ENCODE results near the gene BTBD16. TPM values are rescaled to one million over a fixed set of nuclear protein-coding genes. Genes with fewer than 3 reads are reported as not detected.

BTBD16 gene
- total RNA-seq, 1 donor from 2014 or later = not detected

DNA sequence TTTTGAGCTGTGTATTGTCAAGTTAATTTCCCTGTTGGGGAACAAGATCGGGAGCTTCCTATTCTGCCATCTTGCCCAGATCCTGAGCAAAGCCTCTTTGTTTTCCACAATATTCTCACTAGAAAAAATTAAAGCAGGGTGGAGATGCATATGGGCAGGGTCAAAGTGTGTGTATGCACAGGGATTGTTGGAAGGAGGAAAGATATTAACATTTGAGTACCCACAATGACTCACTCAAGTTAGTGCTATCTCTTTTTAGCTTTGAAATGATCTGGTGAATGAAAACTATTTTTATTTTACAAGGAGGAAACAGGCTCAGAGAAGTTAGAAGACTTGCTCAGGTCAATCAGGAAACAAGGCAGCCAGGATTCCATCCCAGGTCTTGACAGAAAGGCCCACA lies 6.7 kb upstream of the BTBD16 start:
- Histone ChIP-seq H3K4me3 (no peak overlapping the region), H3K27me3 (no peaks in the 10 kb centered on the region), H3K36me3 (peaks cover 0 to 12% of the 10 kb centered on the region in 2 donors), H3K9me3 (no peaks in the 10 kb centered on the region), H3K4me1 (no peaks in the 10 kb centered on the region), H3K27ac (no peak overlapping the region)
- TF ChIP-seq POLR2A (IDR thresholded peaks at IDR 0.05) = no peak
- TF ChIP-seq, protein P1, sequence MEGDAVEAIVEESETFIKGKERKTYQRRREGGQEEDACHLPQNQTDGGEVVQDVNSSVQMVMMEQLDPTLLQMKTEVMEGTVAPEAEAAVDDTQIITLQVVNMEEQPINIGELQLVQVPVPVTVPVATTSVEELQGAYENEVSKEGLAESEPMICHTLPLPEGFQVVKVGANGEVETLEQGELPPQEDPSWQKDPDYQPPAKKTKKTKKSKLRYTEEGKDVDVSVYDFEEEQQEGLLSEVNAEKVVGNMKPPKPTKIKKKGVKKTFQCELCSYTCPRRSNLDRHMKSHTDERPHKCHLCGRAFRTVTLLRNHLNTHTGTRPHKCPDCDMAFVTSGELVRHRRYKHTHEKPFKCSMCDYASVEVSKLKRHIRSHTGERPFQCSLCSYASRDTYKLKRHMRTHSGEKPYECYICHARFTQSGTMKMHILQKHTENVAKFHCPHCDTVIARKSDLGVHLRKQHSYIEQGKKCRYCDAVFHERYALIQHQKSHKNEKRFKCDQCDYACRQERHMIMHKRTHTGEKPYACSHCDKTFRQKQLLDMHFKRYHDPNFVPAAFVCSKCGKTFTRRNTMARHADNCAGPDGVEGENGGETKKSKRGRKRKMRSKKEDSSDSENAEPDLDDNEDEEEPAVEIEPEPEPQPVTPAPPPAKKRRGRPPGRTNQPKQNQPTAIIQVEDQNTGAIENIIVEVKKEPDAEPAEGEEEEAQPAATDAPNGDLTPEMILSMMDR (IDR thresholded peaks at IDR 0.05) = no peak
- no peak for TF ChIP-seq POLR2AphosphoS5 (IDR thresholded peaks at IDR 0.05; ENCODE audit: insufficient read depth in 1 of 2, low read depth in 1 of 2)
- intact Hi-C loops (cut with DNase I) = no loop called here
- DNase-seq (ENCODE audit: extremely low spot score in 2 of 2) = no peak

DNA sequence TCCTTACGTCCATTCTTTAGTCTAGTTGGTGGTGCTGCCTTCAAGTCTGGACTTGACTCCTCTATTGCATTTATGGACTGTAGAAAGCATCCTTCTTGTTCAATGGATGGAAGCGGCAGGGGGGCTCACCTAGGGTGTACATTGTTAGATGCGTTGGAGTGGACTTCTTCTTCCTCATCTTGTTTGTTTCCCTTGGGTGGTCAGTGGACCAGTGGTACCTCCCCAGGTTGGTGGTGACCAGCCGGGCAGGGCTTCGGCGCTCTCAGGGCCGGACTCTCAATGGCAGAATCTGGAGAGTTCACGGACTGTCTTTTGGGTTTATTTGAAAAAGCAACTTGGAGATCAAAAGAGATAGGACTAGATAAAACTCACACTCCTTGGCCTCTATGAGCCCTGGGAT lies 6.2 kb upstream of the BTBD16 start:
- Histone ChIP-seq H3K4me1 (no peaks in the 10 kb centered on the region), H3K36me3 (peaks cover 0 to 13% of the 10 kb centered on the region in 2 donors), H3K27ac (no peak overlapping the region), H3K9me3 (no peaks in the 10 kb centered on the region), H3K27me3 (no peaks in the 10 kb centered on the region), H3K4me3 (no peak overlapping the region)
- intact Hi-C loops (cut with DNase I) = no loop called here
- TF ChIP-seq POLR2A (IDR thresholded peaks at IDR 0.05) = no peak
- no peak for TF ChIP-seq POLR2AphosphoS5 (IDR thresholded peaks at IDR 0.05; ENCODE audit: insufficient read depth in 1 of 2, low read depth in 1 of 2)
- TF ChIP-seq, protein P1 (IDR thresholded peaks at IDR 0.05) = no peak
- DNase-seq (ENCODE audit: extremely low spot score in 2 of 2) = no peak

DNA sequence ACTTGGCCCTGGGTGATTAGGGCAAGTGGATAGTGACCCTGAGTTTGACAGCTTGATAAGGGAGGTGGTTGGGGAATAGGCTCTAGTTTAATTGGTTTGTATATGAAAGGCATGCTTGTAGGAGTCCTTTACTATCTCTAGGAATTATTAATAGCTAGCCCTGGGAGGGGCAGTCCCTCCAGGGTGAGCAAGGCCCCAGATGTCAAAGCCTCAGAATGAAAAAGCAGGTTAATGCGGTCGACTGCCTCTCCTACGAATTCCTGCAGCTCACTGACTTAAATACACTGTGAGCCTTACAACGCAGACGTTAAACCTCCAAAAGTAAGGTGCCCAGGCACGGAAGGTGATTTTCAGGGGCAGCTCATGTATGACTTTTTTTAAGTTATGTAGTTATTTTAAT lies 5.2 kb upstream of the BTBD16 start:
- H3K4me3 ChIP-seq = no peak overlapping the region
- no peaks in the 10 kb centered on the region for H3K4me1 ChIP-seq
- intact Hi-C loops (cut with DNase I) = no loop called here
- no peaks in the 10 kb centered on the region for H3K9me3 ChIP-seq
- no peaks in the 10 kb centered on the region for H3K27me3 ChIP-seq
- DNase-seq (ENCODE audit: extremely low spot score in 2 of 2) = no peak
- TF ChIP-seq POLR2A (IDR thresholded peaks at IDR 0.05) (no peak), POLR2AphosphoS5 (IDR thresholded peaks at IDR 0.05; ENCODE audit: insufficient read depth in 1 of 2, low read depth in 1 of 2) (no peak)
- TF ChIP-seq, protein P1 (IDR thresholded peaks at IDR 0.05) = no peak
- no peak overlapping the region for H3K27ac ChIP-seq
- H3K36me3 ChIP-seq = peaks cover 0 to 13% of the 10 kb centered on the region in 2 donors

DNA sequence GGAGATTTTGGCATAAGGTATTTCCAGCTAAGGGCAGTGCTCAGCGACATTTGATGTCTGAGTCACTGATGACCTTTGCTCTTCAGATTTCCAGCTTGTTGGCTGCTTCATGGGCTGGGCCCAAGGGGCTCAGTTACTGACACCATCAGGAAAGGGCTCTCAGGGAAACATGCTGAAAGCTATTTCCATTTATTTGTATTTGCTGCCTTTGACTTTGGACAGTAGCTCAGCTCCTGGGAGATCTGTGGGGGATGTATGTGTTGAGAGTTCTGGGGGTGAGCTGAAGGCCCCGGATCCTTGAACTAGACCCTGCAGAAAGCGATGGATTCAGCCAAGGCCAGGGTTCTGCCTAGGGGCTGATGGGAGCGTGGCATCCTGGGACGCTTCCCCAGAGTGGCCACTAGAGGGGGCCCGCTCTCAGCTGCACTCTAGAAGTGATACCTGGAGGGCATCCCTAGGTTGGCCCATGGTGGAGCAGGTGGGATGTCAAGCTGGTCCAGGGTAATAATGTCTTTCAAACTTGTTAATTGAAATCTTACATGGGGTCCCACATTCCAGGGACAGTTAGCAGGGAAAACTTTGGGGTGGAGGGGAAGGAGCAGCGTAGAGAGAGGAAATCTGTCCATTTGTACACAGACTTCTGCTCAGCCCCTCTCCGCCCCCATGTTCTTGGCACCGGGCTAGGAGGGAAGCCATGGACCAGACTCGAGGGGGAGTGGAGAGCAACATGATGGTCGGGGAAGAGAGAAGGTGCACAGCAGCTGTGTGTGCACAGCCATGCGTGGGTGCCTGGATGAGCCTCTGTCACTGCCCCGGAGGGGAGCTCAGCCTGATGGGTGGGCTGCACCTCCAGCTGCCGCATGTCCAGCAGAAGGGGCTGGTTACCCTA lies 3.0 kb upstream of the BTBD16 start:
- Histone ChIP-seq H3K9me3 (no peaks in the 10 kb centered on the region), H3K27me3 (no peaks in the 10 kb centered on the region), H3K4me3 (no peak overlapping the region), H3K27ac (no peak overlapping the region), H3K4me1 (no peaks in the 10 kb centered on the region), H3K36me3 (peaks cover 0 to 10% of the 10 kb centered on the region in 2 donors)
- TF ChIP-seq, protein P1 (IDR thresholded peaks at IDR 0.05) = peak; percentile 18 to 74 (median 56)
- TF ChIP-seq POLR2AphosphoS5 (IDR thresholded peaks at IDR 0.05; ENCODE audit: insufficient read depth in 1 of 2, low read depth in 1 of 2) = no peak
- intact Hi-C loops (cut with DNase I) = no loop called here
- DNase-seq (ENCODE audit: extremely low spot score in 2 of 2) = no peak

GRCh38 chr10:122269059-122269687 lies 1.9 kb upstream of the BTBD16 start:
- TF ChIP-seq, protein P1 (IDR thresholded peaks at IDR 0.05) = no peak
- TF ChIP-seq POLR2A (IDR thresholded peaks at IDR 0.05) (no peak), POLR2AphosphoS5 (IDR thresholded peaks at IDR 0.05; ENCODE audit: insufficient read depth in 1 of 2, low read depth in 1 of 2) (no peak)
- H3K36me3 ChIP-seq = peaks cover 0 to 7% of the 10 kb centered on the region in 2 donors
- no peaks in the 10 kb centered on the region for H3K4me1 ChIP-seq
- no peaks in the 10 kb centered on the region for H3K27me3 ChIP-seq
- H3K27ac ChIP-seq = no peak overlapping the region
- no peaks in the 10 kb centered on the region for H3K9me3 ChIP-seq
- H3K4me3 ChIP-seq = no peak overlapping the region
- intact Hi-C loops (cut with DNase I) = no loop called here
- no peak for DNase-seq (ENCODE audit: extremely low spot score in 2 of 2)
